ENCODE data around the gene REG1A.

REG1A gene

GRCh38 chr2:79162132-79162531, 41.8 kb downstream of the REG1A start:
- no peaks in the 10 kb centered on the region for H3K27me3 ChIP-seq (ENCODE audit: insufficient read depth, low read length, poor library complexity, severe bottlenecking)
- no peak for TF ChIP-seq CTCF (conservative IDR thresholded peaks at IDR 0.05; ENCODE audit: low read length)
- no peak for TF ChIP-seq EZH2phosphoT487 (IDR thresholded peaks at IDR 0.05; ENCODE audit: borderline replicate concordance)
- H4K20me1 ChIP-seq (ENCODE audit: insufficient read depth, low read length, poor library complexity, severe bottlenecking), result no peaks in the 10 kb centered on the region
- H3K9ac ChIP-seq (ENCODE audit: low read depth, low read length, poor library complexity, severe bottlenecking), result no peak overlapping the region
- H3K36me3 ChIP-seq (ENCODE audit: insufficient read depth, low read length), result no peaks in the 10 kb centered on the region
- no peaks in the 10 kb centered on the region for H3K4me1 ChIP-seq (ENCODE audit: insufficient read depth, low read length, poor library complexity, severe bottlenecking)
- H2AFZ ChIP-seq (ENCODE audit: low read length), result no peak overlapping the region
- H3K9me3 ChIP-seq (ENCODE audit: insufficient read depth, low read depth, low read length), result no peaks in the 10 kb centered on the region
- no peaks in the 10 kb centered on the region for H3K9me2 ChIP-seq (replicated peaks; ENCODE audit: low read depth, low read length)
- no peak overlapping the region for H3K4me3 ChIP-seq (ENCODE audit: low read length, poor library complexity, severe bottlenecking)
- H3F3A ChIP-seq (ENCODE audit: low read depth), result no peaks in the 10 kb centered on the region
- no peaks in the 10 kb centered on the region for H3K79me2 ChIP-seq (ENCODE audit: insufficient read depth, low read length)
- H3K4me2 ChIP-seq (ENCODE audit: low read depth, low read length, poor library complexity, severe bottlenecking), result no peak overlapping the region

GRCh38 chr2:79162801-79163200, 42.5 kb downstream of the REG1A start:
- Histone ChIP-seq H3K79me2 (ENCODE audit: insufficient read depth, low read length) (no peaks in the 10 kb centered on the region), H3K4me2 (ENCODE audit: low read depth, low read length, poor library complexity, severe bottlenecking) (no peak overlapping the region), H3K9ac (ENCODE audit: low read depth, low read length, poor library complexity, severe bottlenecking) (no peak overlapping the region), H3K27me3 (ENCODE audit: insufficient read depth, low read length, poor library complexity, severe bottlenecking) (no peaks in the 10 kb centered on the region), H3K4me3 (ENCODE audit: low read length, poor library complexity, severe bottlenecking) (no peak overlapping the region), H3K9me3 (ENCODE audit: insufficient read depth, low read depth, low read length) (no peaks in the 10 kb centered on the region), H3K9me2 (replicated peaks; ENCODE audit: low read depth, low read length) (no peaks in the 10 kb centered on the region), H3K36me3 (ENCODE audit: insufficient read depth, low read length) (no peaks in the 10 kb centered on the region), H2AFZ (ENCODE audit: low read length) (no peak overlapping the region), H3F3A (ENCODE audit: low read depth) (no peaks in the 10 kb centered on the region), H4K20me1 (ENCODE audit: insufficient read depth, low read length, poor library complexity, severe bottlenecking) (no peaks in the 10 kb centered on the region), H3K4me1 (ENCODE audit: insufficient read depth, low read length, poor library complexity, severe bottlenecking) (no peaks in the 10 kb centered on the region)
- TF ChIP-seq CTCF (conservative IDR thresholded peaks at IDR 0.05; ENCODE audit: low read length) (no peak), EZH2phosphoT487 (IDR thresholded peaks at IDR 0.05; ENCODE audit: borderline replicate concordance) (no peak)

- no peak for TF ChIP-seq EZH2phosphoT487 (IDR thresholded peaks at IDR 0.05; ENCODE audit: borderline replicate concordance)
- TF ChIP-seq CTCF (conservative IDR thresholded peaks at IDR 0.05; ENCODE audit: low read length), result no peak
- Histone ChIP-seq H2AFZ (ENCODE audit: low read length) (no peak overlapping the region), H3K79me2 (ENCODE audit: insufficient read depth, low read length) (no peaks in the 10 kb centered on the region), H3K27me3 (ENCODE audit: insufficient read depth, low read length, poor library complexity, severe bottlenecking) (no peaks in the 10 kb centered on the region), H3K4me3 (ENCODE audit: low read length, poor library complexity, severe bottlenecking) (no peak overlapping the region), H3K4me2 (ENCODE audit: low read depth, low read length, poor library complexity, severe bottlenecking) (no peak overlapping the region), H3K9me3 (ENCODE audit: insufficient read depth, low read depth, low read length) (no peaks in the 10 kb centered on the region), H3K4me1 (ENCODE audit: insufficient read depth, low read length, poor library complexity, severe bottlenecking) (no peaks in the 10 kb centered on the region), H3K36me3 (ENCODE audit: insufficient read depth, low read length) (no peaks in the 10 kb centered on the region), H3K9ac (ENCODE audit: low read depth, low read length, poor library complexity, severe bottlenecking) (no peak overlapping the region), H4K20me1 (ENCODE audit: insufficient read depth, low read length, poor library complexity, severe bottlenecking) (no peaks in the 10 kb centered on the region), H3K9me2 (replicated peaks; ENCODE audit: low read depth, low read length) (no peaks in the 10 kb centered on the region), H3F3A (ENCODE audit: low read depth) (no peaks in the 10 kb centered on the region)
Observed at GRCh38 chr2:79171348-79171958, 51.2 kb downstream of the REG1A start.

All from Loucy (cell line).